ENCODE measurements around the gene LCN10.
"Not testable (repeated sequence)": the region's sequence is repeated elsewhere in the genome, so short reads cannot be mapped to it uniquely, and the experiment has no call there.

Gene LCN10

GRCh38 chr9:136713550-136713949, 29.2 kb downstream of the LCN10 start:
- peaks cover 0 to 9% of the 10 kb centered on the region in 2 donors for H3K27me3 ChIP-seq (ENCODE audit: control insufficient read depth in 1 of 2, insufficient read depth in 2 of 2, low read length in 2 of 2)
- peak overlapping the region; percentile 70 for H3K27ac ChIP-seq (ENCODE audit: low read depth, low read length)
- H3K4me1 ChIP-seq (ENCODE audit: insufficient read depth, low read length): peaks cover 13% of the 10 kb centered on the region
- no peak overlapping the region for H3K9ac ChIP-seq (ENCODE audit: low read length)
- no peaks in the 10 kb centered on the region for H3K36me3 ChIP-seq (ENCODE audit: insufficient read depth, low read length)
- H3K9me3 ChIP-seq (ENCODE audit: low read length): no peaks in the 10 kb centered on the region
- no peak overlapping the region for H3K4me3 ChIP-seq (ENCODE audit: low read depth in 1 of 2, low read length in 2 of 2)

- Histone ChIP-seq H3K36me3 (ENCODE audit: insufficient read depth, low read length) (no peaks in the 10 kb centered on the region), H3K4me1 (ENCODE audit: insufficient read depth, low read length) (peaks cover 13% of the 10 kb centered on the region), H3K27me3 (ENCODE audit: control insufficient read depth in 1 of 2, insufficient read depth in 2 of 2, low read length in 2 of 2) (peaks cover 0 to 9% of the 10 kb centered on the region in 2 donors), H3K9ac (ENCODE audit: low read length) (no peak overlapping the region), H3K4me3 (ENCODE audit: low read depth in 1 of 2, low read length in 2 of 2) (peak overlapping the region; percentile 31 to 52), H3K9me3 (ENCODE audit: low read length) (no peaks in the 10 kb centered on the region), H3K27ac (ENCODE audit: low read depth, low read length) (peak overlapping the region; percentile 70)
Measured at GRCh38 chr9:136712690-136713544, 29.8 kb downstream of the LCN10 start.

DNA sequence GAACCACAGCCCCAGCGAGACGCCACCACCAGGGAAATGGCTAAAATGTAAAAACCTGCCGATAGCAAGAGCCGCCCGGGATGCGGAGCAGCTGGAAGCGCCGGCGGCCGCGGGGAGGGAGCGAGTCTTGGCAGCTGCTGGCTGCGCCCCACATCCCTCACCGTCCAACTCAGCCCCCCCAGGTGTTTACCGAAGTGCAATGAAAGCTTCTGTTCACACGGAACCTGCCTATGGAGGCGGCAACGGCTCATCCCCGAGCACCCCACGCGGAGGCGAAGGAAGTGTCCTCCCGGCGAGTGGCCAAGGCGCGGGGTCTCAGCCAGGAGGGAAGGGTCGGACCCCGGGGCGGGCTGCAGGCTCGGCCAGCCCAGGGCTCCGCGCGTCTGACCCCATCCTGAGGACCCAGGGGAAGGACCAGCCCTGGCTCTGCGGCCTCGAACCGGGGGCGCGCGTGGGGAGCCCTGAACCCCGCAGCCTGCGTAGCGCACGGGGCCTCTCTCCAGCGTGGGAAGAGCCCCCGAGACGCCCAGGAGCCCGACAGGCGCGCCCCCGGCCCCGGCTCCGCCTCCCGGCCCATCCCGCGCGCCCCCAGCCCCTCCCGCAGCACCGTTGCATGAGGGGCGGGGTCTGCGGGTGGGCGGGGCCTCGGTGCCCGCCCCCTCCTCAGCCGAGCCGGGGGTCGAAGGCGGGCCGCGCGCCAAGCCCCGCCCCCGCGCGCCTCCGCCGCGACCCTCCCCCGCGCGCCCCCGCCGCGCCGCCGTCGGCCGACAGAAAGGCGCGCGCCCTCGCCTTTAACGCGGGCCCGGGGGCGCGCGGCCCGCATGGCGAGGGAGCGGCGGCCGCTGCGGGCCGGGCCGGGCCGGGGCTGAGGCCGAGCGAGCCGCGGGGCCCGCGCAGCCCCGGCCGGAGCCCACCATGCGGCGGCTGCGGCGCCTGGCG, 30.7 kb downstream of the LCN10 start, which contains the start of gene DIPK1B:
Gene DIPK1B, plus strand, starts transcription at position 822 of the 939 bp plus-strand sequence. Its CDS starts 94 bp downstream, at position 916.
- peak within 1 kb of the TSS; percentile 70 for H3K27ac ChIP-seq (ENCODE audit: low read depth, low read length)
- peak within 1 kb of the TSS; percentile 41 to 52 for H3K4me3 ChIP-seq (ENCODE audit: low read depth in 1 of 2, low read length in 2 of 2)

DNA sequence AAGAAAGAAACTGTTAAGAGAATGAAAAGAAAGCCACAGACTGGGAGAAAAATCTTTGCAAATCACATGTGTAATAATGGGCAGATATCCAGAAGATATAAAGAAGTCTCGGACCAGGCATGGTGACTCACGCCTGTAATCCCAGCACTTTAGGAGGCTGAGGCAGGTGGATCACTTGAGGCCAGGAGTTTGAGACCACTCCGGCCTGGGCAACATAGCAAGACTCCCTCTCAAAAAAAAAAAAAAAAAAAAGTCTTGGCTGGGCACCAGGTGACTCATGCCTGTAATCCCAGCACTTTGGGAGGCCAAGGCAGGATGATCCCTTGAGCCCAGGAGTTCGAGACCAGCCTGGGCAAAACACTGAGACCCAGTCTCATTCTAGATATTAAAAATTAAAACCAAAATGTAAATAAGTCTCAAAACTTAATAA, 31.5 kb downstream of the LCN10 start:
- not testable (repeated sequence) for H3K27me3 ChIP-seq (ENCODE audit: control insufficient read depth in 1 of 2, insufficient read depth in 2 of 2, low read length in 2 of 2); H3K27ac ChIP-seq (ENCODE audit: low read depth, low read length); H3K9me3 ChIP-seq (ENCODE audit: low read length); H3K36me3 ChIP-seq (ENCODE audit: insufficient read depth, low read length); H3K9ac ChIP-seq (ENCODE audit: low read length)
- peak overlapping the region in 1 of 2 donors; percentile 41 for H3K4me3 ChIP-seq (ENCODE audit: low read depth in 1 of 2, low read length in 2 of 2)
- peaks cover 13% of the 10 kb centered on the region for H3K4me1 ChIP-seq (ENCODE audit: insufficient read depth, low read length)

More for the DNA sequence above, 30.7 kb downstream of the LCN10 start, which contains the start of gene DIPK1B:
- Histone ChIP-seq H3K9me3 (ENCODE audit: low read length) (no peaks in the 10 kb centered on the region), H3K9ac (ENCODE audit: low read length) (no peak within 1 kb of the TSS), H3K27me3 (ENCODE audit: control insufficient read depth in 1 of 2, insufficient read depth in 2 of 2, low read length in 2 of 2) (peaks cover 0 to 9% of the 10 kb centered on the region in 2 donors), H3K4me1 (ENCODE audit: insufficient read depth, low read length) (peaks cover 13% of the 10 kb centered on the region), H3K36me3 (ENCODE audit: insufficient read depth, low read length) (no peaks in the 10 kb centered on the region)

DNA sequence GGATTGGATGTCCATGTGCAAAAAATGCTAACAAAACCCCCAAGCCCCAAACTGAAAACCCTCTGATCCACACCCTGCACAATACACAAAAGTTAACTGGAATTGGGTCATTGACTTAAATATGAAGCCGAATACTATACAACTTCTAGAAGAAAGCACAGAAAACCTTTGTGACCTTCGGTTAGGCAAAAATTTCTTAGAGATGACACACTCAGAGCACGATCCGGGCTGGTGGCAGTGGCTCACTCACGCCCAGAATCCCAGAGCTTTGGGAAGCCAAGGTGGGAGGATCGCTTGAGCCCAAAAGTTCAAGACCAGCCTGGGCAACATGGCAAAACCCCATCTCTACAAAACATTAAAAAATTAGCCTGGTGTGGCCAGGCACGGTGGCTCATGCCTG, 32.2 kb downstream of the LCN10 start:
- no peak overlapping the region for H3K4me3 ChIP-seq (ENCODE audit: low read depth in 1 of 2, low read length in 2 of 2)
- H3K9me3 ChIP-seq (ENCODE audit: low read length): no peaks in the 10 kb centered on the region
- no peak overlapping the region for H3K27ac ChIP-seq (ENCODE audit: low read depth, low read length)
- no peak overlapping the region for H3K9ac ChIP-seq (ENCODE audit: low read length)
- H3K36me3 ChIP-seq (ENCODE audit: insufficient read depth, low read length): no peaks in the 10 kb centered on the region
- H3K4me1 ChIP-seq (ENCODE audit: insufficient read depth, low read length): peaks cover 13% of the 10 kb centered on the region
- peaks cover 0 to 9% of the 10 kb centered on the region in 2 donors for H3K27me3 ChIP-seq (ENCODE audit: control insufficient read depth in 1 of 2, insufficient read depth in 2 of 2, low read length in 2 of 2)

GRCh38 chr9:136709454-136710109, 33.2 kb downstream of the LCN10 start:
- H3K9ac ChIP-seq (ENCODE audit: low read length): no peak overlapping the region
- no peak overlapping the region for H3K27ac ChIP-seq (ENCODE audit: low read depth, low read length)
- peaks cover 13% of the 10 kb centered on the region for H3K4me1 ChIP-seq (ENCODE audit: insufficient read depth, low read length)
- no peak overlapping the region for H3K4me3 ChIP-seq (ENCODE audit: low read depth in 1 of 2, low read length in 2 of 2)
- H3K9me3 ChIP-seq (ENCODE audit: low read length): no peaks in the 10 kb centered on the region
- no peaks in the 10 kb centered on the region for H3K36me3 ChIP-seq (ENCODE audit: insufficient read depth, low read length)
- peaks cover 0 to 9% of the 10 kb centered on the region in 2 donors for H3K27me3 ChIP-seq (ENCODE audit: control insufficient read depth in 1 of 2, insufficient read depth in 2 of 2, low read length in 2 of 2)

- Histone ChIP-seq H3K36me3 (ENCODE audit: insufficient read depth, low read length) (no peaks in the 10 kb centered on the region), H3K27me3 (ENCODE audit: control insufficient read depth in 1 of 2, insufficient read depth in 2 of 2, low read length in 2 of 2) (peaks cover 0 to 9% of the 10 kb centered on the region in 2 donors), H3K9me3 (ENCODE audit: low read length) (no peaks in the 10 kb centered on the region), H3K4me3 (ENCODE audit: low read depth in 1 of 2, low read length in 2 of 2) (no peak overlapping the region), H3K9ac (ENCODE audit: low read length) (no peak overlapping the region), H3K4me1 (ENCODE audit: insufficient read depth, low read length) (peaks cover 5% of the 10 kb centered on the region), H3K27ac (ENCODE audit: low read depth, low read length) (no peak overlapping the region)
Measured at GRCh38 chr9:136707849-136708517, 34.8 kb downstream of the LCN10 start.

DNA sequence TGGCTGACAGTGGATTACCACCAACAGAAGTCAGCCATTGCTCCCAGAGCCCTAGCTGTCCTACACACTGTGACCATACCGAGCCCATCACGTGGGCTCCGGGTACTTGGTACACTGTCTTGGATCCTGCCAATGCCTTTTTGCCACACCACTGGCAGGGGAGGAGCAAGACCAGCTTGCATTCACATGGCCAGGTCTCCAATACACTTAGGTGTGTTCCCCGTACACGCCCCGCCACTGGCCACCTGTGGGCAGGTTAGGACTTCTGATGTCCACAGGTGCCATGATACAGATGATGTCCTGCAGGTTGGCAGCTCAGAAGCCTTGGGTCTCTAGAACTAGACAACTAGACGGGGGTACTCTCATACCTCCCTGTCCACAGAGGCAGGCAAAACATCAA, 35.7 kb downstream of the LCN10 start:
- Histone ChIP-seq H3K9me3 (ENCODE audit: low read length) (no peaks in the 10 kb centered on the region), H3K27me3 (ENCODE audit: control insufficient read depth in 1 of 2, insufficient read depth in 2 of 2, low read length in 2 of 2) (peaks cover 0 to 4% of the 10 kb centered on the region in 2 donors), H3K36me3 (ENCODE audit: insufficient read depth, low read length) (no peaks in the 10 kb centered on the region), H3K4me1 (ENCODE audit: insufficient read depth, low read length) (peaks cover 5% of the 10 kb centered on the region), H3K4me3 (ENCODE audit: low read depth in 1 of 2, low read length in 2 of 2) (no peak overlapping the region), H3K9ac (ENCODE audit: low read length) (no peak overlapping the region), H3K27ac (ENCODE audit: low read depth, low read length) (no peak overlapping the region)

DNA sequence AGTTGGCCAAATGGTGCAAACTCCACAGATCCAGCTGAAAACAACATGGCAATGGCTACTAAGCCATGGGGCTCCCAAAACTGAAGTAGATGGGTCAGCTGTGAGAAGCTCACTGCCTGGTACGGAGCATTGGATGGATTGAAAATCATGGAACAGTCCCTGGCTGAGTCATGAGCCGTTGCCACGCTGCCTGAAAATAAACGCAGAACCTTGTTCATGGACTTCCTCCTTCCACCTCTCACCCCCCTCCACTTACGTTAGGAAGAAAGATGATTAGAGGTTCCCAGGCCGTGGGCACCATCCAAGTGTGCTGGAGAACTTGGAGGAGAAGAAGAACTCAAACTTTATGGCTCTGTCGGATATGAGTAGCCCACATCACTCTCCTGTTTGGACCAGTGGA, 37.2 kb downstream of the LCN10 start:
- H3K9me3 ChIP-seq (ENCODE audit: low read length): no peaks in the 10 kb centered on the region
- H3K27ac ChIP-seq (ENCODE audit: low read depth, low read length): no peak overlapping the region
- no peaks in the 10 kb centered on the region for H3K27me3 ChIP-seq (ENCODE audit: control insufficient read depth in 1 of 2, insufficient read depth in 2 of 2, low read length in 2 of 2)
- no peak overlapping the region for H3K4me3 ChIP-seq (ENCODE audit: low read depth in 1 of 2, low read length in 2 of 2)
- H3K9ac ChIP-seq (ENCODE audit: low read length): no peak overlapping the region
- H3K36me3 ChIP-seq (ENCODE audit: insufficient read depth, low read length): no peaks in the 10 kb centered on the region
- H3K4me1 ChIP-seq (ENCODE audit: insufficient read depth, low read length): no peaks in the 10 kb centered on the region

- H3K9ac ChIP-seq (ENCODE audit: low read length); H3K36me3 ChIP-seq (ENCODE audit: insufficient read depth, low read length); H3K27me3 ChIP-seq (ENCODE audit: control insufficient read depth in 1 of 2, insufficient read depth in 2 of 2, low read length in 2 of 2); H3K27ac ChIP-seq (ENCODE audit: low read depth, low read length); H3K4me3 ChIP-seq (ENCODE audit: low read depth in 1 of 2, low read length in 2 of 2); H3K9me3 ChIP-seq (ENCODE audit: low read length); H3K4me1 ChIP-seq (ENCODE audit: insufficient read depth, low read length): not testable (repeated sequence)
Measured at GRCh38 chr9:136704741-136705140, 38.0 kb downstream of the LCN10 start.

All from muscle layer of colon (tissue), 2 donors.